Measurements from ENCODE around the gene HOXC9.

- TF ChIP-seq POLR2AphosphoS5 (IDR thresholded peaks at IDR 0.05; ENCODE audit: low read depth) (no peak), CTCF (IDR thresholded peaks at IDR 0.05; ENCODE audit: insufficient read depth, low read length) (no peak)
These were observed 37.7 kb downstream of the HOXC9 start for GRCh38 chr12:54037360-54038283.
